H1 (cell line): ENCODE data around the gene YTHDF2. TPM values are rescaled to one million over a fixed set of nuclear protein-coding genes. Genes with fewer than 3 reads are reported as not detected.
A peak's percentile ranks its signal among the peaks of the same experiment; 100 is the strongest.

Experiments used
- CTCF ChIA-PET: fragments of 300-600 bp; sonication (Branson Sonifier 250); formaldehyde crosslinking; loops from one replicate; lab custom pipeline; 2021; ENCODE audit not compliant: partially characterized antibody; lab: Charles Lee
- POLR2A ChIA-PET: fragments of 300-600 bp; sonication (Branson Sonifier 250); formaldehyde crosslinking; loops from one replicate; lab custom pipeline; 2021; ENCODE audit warnings: inconsistent platforms; ENCODE audit not compliant: partially characterized antibody; lab: Charles Lee
- DNase-seq, 2 experiments: peaks; one replicate each; pipeline versions ENCODE4 v3.0.0 to v3.0.0-alpha.2; 2010 to 2022; ENCODE audit warnings: low spot score in 2 of 2, low read depth in 1 of 2, mixed read lengths in 1 of 2
- FAIRE-seq: peaks from 2 replicates; lab custom pipeline; 2011; peaks lifted over from hg19 to GRCh38; lab: Jason Lieb, UNC
- H2AFZ ChIP-seq: 2 replicates; pipeline ENCODE4 v1.8.1; 2012; ENCODE audit warnings: low read length, inconsistent platforms
- H2AK5ac ChIP-seq: 2 replicates; pipeline ENCODE4 v1.6.1; 2013; ENCODE audit warnings: low read depth, low read length
- H2BK120ac ChIP-seq: replicated peaks from 2 replicates; pipeline ENCODE3; 2013; ENCODE audit warnings: low read depth, low read length, inconsistent platforms
- H2BK12ac ChIP-seq: 2 replicates; pipeline ENCODE4 v1.6.1; 2013; ENCODE audit warnings: low read depth, low read length
- H2BK15ac ChIP-seq: 2 replicates; pipeline ENCODE4 v1.6.1; 2013; ENCODE audit warnings: low read length
- H2BK20ac ChIP-seq: 2 replicates; pipeline ENCODE4 v1.6.1; 2013; ENCODE audit warnings: low read length
- H2BK5ac ChIP-seq: 2 replicates; pipeline ENCODE4 v1.6.1; 2013; ENCODE audit warnings: low read depth, low read length
- H3K14ac ChIP-seq: 2 replicates; pipeline ENCODE4 v1.6.1; 2013; ENCODE audit warnings: inconsistent platforms; ENCODE audit not compliant: insufficient read length
- H3K18ac ChIP-seq: 2 replicates; pipeline ENCODE4 v1.6.1; 2013; ENCODE audit warnings: low read length; ENCODE audit errors: extremely low read depth
- H3K23ac ChIP-seq: 2 replicates; pipeline ENCODE4 v1.6.1; 2013; ENCODE audit warnings: inconsistent platforms; ENCODE audit not compliant: insufficient read length
- H3K23me2 ChIP-seq: 2 replicates; pipeline ENCODE4 v1.6.1; 2013; ENCODE audit warnings: low read depth, low read length
- H3K27ac ChIP-seq: 2 replicates; pipeline ENCODE4 v1.6.1; 2011; ENCODE audit warnings: low read depth, low read length, inconsistent platforms
- H3K27me3 ChIP-seq, 4 experiments: replicated peaks in 1 of 4; 1 replicate in 1 of 4; 2 replicates in 3 of 4; pipeline versions ENCODE4 v1.6.1 to v1.8.1; 2011 to 2013; ENCODE audit warnings: low read length in 3 of 4, mild to moderate bottlenecking in 3 of 4, inconsistent platforms in 2 of 4, mixed read lengths in 2 of 4, moderate library complexity in 1 of 4; ENCODE audit not compliant: control insufficient read depth in 3 of 4, insufficient read depth in 3 of 4; ENCODE audit errors: extremely low read depth in 1 of 4
- H3K36me3 ChIP-seq, 4 experiments: 2 replicates each; pipeline versions ENCODE4 v1.6.1 to v1.8.1; 2011 to 2013; ENCODE audit warnings: mild to moderate bottlenecking in 4 of 4, low read length in 3 of 4, moderate library complexity in 2 of 4, control low read depth in 1 of 4, inconsistent platforms in 1 of 4; ENCODE audit not compliant: insufficient read depth in 4 of 4, control insufficient read depth in 2 of 4
- H3K4ac ChIP-seq: replicated peaks from 2 replicates; pipeline ENCODE3; 2013; ENCODE audit warnings: low read length, low read depth, mixed read lengths, inconsistent platforms; ENCODE audit not compliant: insufficient read length
- H3K4me1 ChIP-seq, 4 experiments: replicated peaks in 1 of 4; 1 replicate in 1 of 4; 2 replicates in 3 of 4; pipeline versions ENCODE4 v1.6.1 to v1.8.1; 2011 to 2013; ENCODE audit warnings: low read length in 3 of 4, inconsistent platforms in 2 of 4, mixed read lengths in 1 of 4; ENCODE audit not compliant: insufficient read depth in 4 of 4, control insufficient read depth in 3 of 4
- H3K4me2 ChIP-seq, 2 experiments: 2 replicates each; pipeline versions ENCODE4 v1.6.1 to v1.8.1; 2011 to 2013; ENCODE audit warnings: low read depth in 2 of 2, low read length in 2 of 2, control low read depth in 1 of 2, inconsistent platforms in 1 of 2, mild to moderate bottlenecking in 1 of 2; ENCODE audit not compliant: insufficient read depth in 1 of 2
- H3K4me3 ChIP-seq, 4 experiments: fragments of 200-600, 300-600 bp in 1 of 4; sonication (generic), shearing (Covaris generic), sonication (Bioruptor Twin) in 1 of 4; 2 replicates each; pipeline versions ENCODE4 v1.5.1 to v1.8.1; 2011 to 2016; ENCODE audit warnings: low read length in 4 of 4, low read depth in 3 of 4, control low read depth in 2 of 4, inconsistent platforms in 2 of 4, mild to moderate bottlenecking in 2 of 4, mixed read lengths in 1 of 4, moderate library complexity in 1 of 4; ENCODE audit not compliant: insufficient read depth in 2 of 4; ENCODE audit errors: extremely low read depth in 1 of 4
- H3K56ac ChIP-seq: replicated peaks from 2 replicates; pipeline ENCODE3; 2013; ENCODE audit warnings: low read depth, mild to moderate bottlenecking, mixed read lengths, low read length, inconsistent platforms; ENCODE audit not compliant: insufficient read length
- H3K79me1 ChIP-seq: 2 replicates; pipeline ENCODE4 v1.6.1; 2013; ENCODE audit warnings: low read depth, low read length, control low read depth
- H3K79me2 ChIP-seq, 2 experiments: 2 replicates each; pipeline versions ENCODE4 v1.6.1 to v1.8.1; 2012 to 2013; ENCODE audit warnings: low read length in 2 of 2, mild to moderate bottlenecking in 2 of 2, inconsistent platforms in 1 of 2; ENCODE audit not compliant: insufficient read depth in 2 of 2, control insufficient read depth in 1 of 2
- H3K9ac ChIP-seq, 4 experiments: replicated peaks in 1 of 4; 1 replicate in 1 of 4; 2 replicates in 3 of 4; pipeline versions ENCODE4 v1.6.1 to v1.8.1; 2011 to 2013; ENCODE audit warnings: low read depth in 3 of 4, low read length in 3 of 4, control low read depth in 2 of 4, mild to moderate bottlenecking in 2 of 4, moderate library complexity in 2 of 4, inconsistent platforms in 1 of 4; ENCODE audit errors: extremely low read depth in 1 of 4
- H3K9me3 ChIP-seq, 2 experiments: 2 replicates each; pipeline versions ENCODE4 v1.6.1 to v1.8.1; 2012 to 2013; ENCODE audit warnings: mild to moderate bottlenecking in 2 of 2, moderate library complexity in 2 of 2, control low read depth in 1 of 2, inconsistent platforms in 1 of 2, low read depth in 1 of 2, low read length in 1 of 2, mixed read lengths in 1 of 2; ENCODE audit not compliant: insufficient read depth in 2 of 2
- H4K20me1 ChIP-seq, 2 experiments: replicated peaks in 1 of 2; 2 replicates each; pipeline versions ENCODE3 to v1.8.1; 2011 to 2013; ENCODE audit warnings: inconsistent platforms in 2 of 2, low read length in 2 of 2, mild to moderate bottlenecking in 1 of 2; ENCODE audit not compliant: insufficient read depth in 2 of 2, control insufficient read depth in 1 of 2
- H4K5ac ChIP-seq: 2 replicates; pipeline ENCODE4 v1.6.1; 2013; ENCODE audit warnings: low read length, low read depth, mixed read lengths, inconsistent platforms; ENCODE audit not compliant: insufficient read length
- H4K8ac ChIP-seq: 2 replicates; pipeline ENCODE4 v1.8.0; 2013; ENCODE audit warnings: mild to moderate bottlenecking, moderate library complexity, low read length, inconsistent platforms; ENCODE audit not compliant: insufficient read depth; ENCODE audit errors: extremely low read depth
- H4K91ac ChIP-seq: replicated peaks from 2 replicates; pipeline ENCODE3; 2013; ENCODE audit warnings: low read length, mixed read lengths, inconsistent platforms; ENCODE audit not compliant: insufficient read length
- RFX5 ChIP-seq: IDR thresholded peaks from 2 replicates; pipeline ENCODE4 v1.6.1; 2011; ENCODE audit warnings: low read depth, low read length, improper control_type of control experiment, borderline replicate concordance
- TCF12 ChIP-seq: IDR thresholded peaks from 2 replicates; pipeline ENCODE4 v1.6.1; 2011; ENCODE audit warnings: low read depth, mild to moderate bottlenecking, low read length
- WGBS, 2 experiments: shearing (Covaris generic) in 1 of 2; methylation state at CpG; one replicate each; pipeline versions ENCODE4 v1.1.6 to v1.1.7; 2013 to 2015; ENCODE audit warnings: low lambda C conversion rate in 2 of 2, mixed read lengths in 2 of 2, inconsistent platforms in 1 of 2, low coverage in 1 of 2, missing lambda C conversion rate in 1 of 2; ENCODE audit not compliant: insufficient replicate concordance in 2 of 2, insufficient coverage in 1 of 2, insufficient read length in 1 of 2; ENCODE audit errors: extremely low coverage in 1 of 2, missing lambda C conversion rate in 1 of 2; 5-methylcytosine and 5-hydroxymethylcytosine counted together
- polyA plus RNA-seq, 7 experiments: library from polyadenylated mRNA; depleted of rRNA in 3 of 7; stranded (reverse) in 5 of 7; unstranded in 2 of 7; fragments of >200 nt in 5 of 7; fragments of 200-250 nt in 2 of 7; gene quantifications; 1 replicate in 5 of 7; 2 replicates in 1 of 7; 4 replicates in 1 of 7; pipeline versions ENCODE4 v1.2.1 to v1.2.3, GENCODE V29; 2011 to 2013; ENCODE audit warnings: missing spikeins in 2 of 7, mixed read lengths in 2 of 7
- total RNA-seq: library from RNA; stranded (reverse); fragmentation: NEBNext Ultra II Directional; extraction: Animal tissue kit (Norgen Biotek cat#: 25700); gene quantifications from 2 replicates; pipeline ENCODE4 v1.2.1, GENCODE V29; 2021

YTHDF2 gene
- total and polyA plus RNA-seq, 2 of the 8 experiments (the other 6 are each of a cell fraction or from before 2014, with no cell fraction given) = 128 to 164 TPM

- Histone ChIP-seq H3K4me2 (no peak overlapping the region; a peak in 1 of 4 replicates), H2BK20ac (no peak overlapping the region), H3K23ac (no peak overlapping the region), H3K56ac (no peak overlapping the region), H3K9ac (no peak overlapping the region; a peak in 1 of 7 replicates), H3K27me3 (no peaks in the 10 kb centered on the region), H2BK120ac (no peak overlapping the region), H3K23me2 (no peaks in the 10 kb centered on the region), H2BK15ac (no peak overlapping the region), H2AFZ (peak overlapping the region; percentile 83; the same call in 1 of the 2 replicates), H3K79me1 (no peaks in the 10 kb centered on the region), H4K8ac (no peak overlapping the region), H3K9me3 (peaks cover 0 to 2% of the 10 kb centered on the region in 2 experiments; a peak in 2 of 4 replicates), H2BK12ac (no peak overlapping the region), H4K91ac (peak overlapping the region; percentile 5), H3K36me3 (no peaks in the 10 kb centered on the region), H3K14ac (no peak overlapping the region), H3K79me2 (no peaks in the 10 kb centered on the region), H3K18ac (no peak overlapping the region), H4K20me1 (no peaks in the 10 kb centered on the region), H3K27ac (no peak overlapping the region), H2AK5ac (no peak overlapping the region), H2BK5ac (no peak overlapping the region), H3K4me1 (peaks cover 0 to 5% (median 3%) of the 10 kb centered on the region in 4 experiments; a peak in 5 of 7 replicates), H3K4ac (no peak overlapping the region), H4K5ac (no peak overlapping the region), H3K4me3 (no peak overlapping the region)
- FAIRE-seq (no peak), DNase-seq (no peak)
- no peak for TF ChIP-seq RFX5
- no peak for TF ChIP-seq TCF12
- POLR2A ChIA-PET = interaction anchor here (0.7 to 1.4 kb wide), 3 partner anchors 13 to 686 kb away, joined by 3 to 4 read pairs (median 3); no protein-coding TSS in a partner anchor
- WGBS, 2 experiments = 61% methylated on average over 3 of the region's 3 CpGs; no CpG with 5 or more reads in 1 of the 2 experiments
- CTCF ChIA-PET = interaction anchor here (1.1 to 8.7 kb wide), 5 partner anchors 10 to 76 kb away, joined by 3 to 106 read pairs (median 4); no protein-coding TSS in a partner anchor
Measured at GRCh38 chr1:28800324-28800723, 63.6 kb downstream of the YTHDF2 start.
